HCT116 (cell line): ENCODE measurements around the gene LHX2. TPM values are rescaled to one million over a fixed set of nuclear protein-coding genes. Genes with fewer than 3 reads are reported as not detected.

Experiments used
- ATAC-seq: fragments of 200-7000 bp; cut with Tn5 transposase; 2 replicates; pipeline ENCODE4 v1.9.1; 2020; ENCODE audit warnings: mild to moderate bottlenecking, moderate library complexity
- BruUV-seq: library from RNA; stranded (reverse); fragments of 400-500 nt; replicated peaks from 2 replicates; lab custom pipeline; 2021; lab: Mats Ljungman, UMichigan
- CTCF ChIA-PET: fragments of 300-600 bp; sonication (Branson Sonifier 250); formaldehyde crosslinking; loops from one replicate; lab custom pipeline; 2021; ENCODE audit warnings: antibody characterized with exemption; lab: Charles Lee
- POLR2A ChIA-PET: fragments of 300-600, 350-600 bp; sonication (Branson Sonifier 250); formaldehyde crosslinking; loops from one replicate; lab custom pipeline; 2021; ENCODE audit warnings: antibody characterized with exemption; lab: Charles Lee
- RAD21 ChIA-PET, 2 experiments: fragments of 300-600 bp; sonication (Branson Sonifier 250); formaldehyde crosslinking; loops; one replicate each; lab custom pipeline; 2023; ENCODE audit warnings: low total read pairs in 2 of 2; ENCODE audit not compliant: uncharacterized antibody in 2 of 2, unreplicated experiment in 2 of 2, low non-redundant PET in 1 of 2; lab: Charles Lee
- DNase-seq: peaks from one replicate; pipeline ENCODE4 v3.0.0-alpha.2; 2010; ENCODE audit warnings: low read depth, low spot score
- H2AFZ ChIP-seq: fragments of 200-600 bp; shearing (Covaris generic), sonication (generic); 2 replicates; pipeline ENCODE4 v1.6.1; 2017; ENCODE audit warnings: low read depth, mixed run types, mixed read lengths, antibody characterized with exemption, low read length; ENCODE audit not compliant: poor library complexity, severe bottlenecking
- H3K27ac ChIP-seq: 2 replicates; pipeline ENCODE4 v1.5.1; 2012; ENCODE audit warnings: low read depth, low read length
- H3K27me3 ChIP-seq: fragments of 200-600 bp; sonication (generic); 2 replicates; pipeline ENCODE4 v1.6.1; 2016; ENCODE audit warnings: mixed run types, low read length, mixed read lengths; ENCODE audit not compliant: insufficient read depth
- H3K36me3 ChIP-seq, 2 experiments: fragments of 200-500 bp in 1 of 2; fragments of 200-600 bp in 1 of 2; sonication (Bioruptor generic) in 1 of 2; sonication (generic) in 1 of 2; 2 replicates each; pipeline versions ENCODE4 v1.5.1 to v1.6.1; 2014 to 2016; ENCODE audit warnings: low read length in 2 of 2, inconsistent platforms in 1 of 2, mixed read lengths in 1 of 2, mixed run types in 1 of 2; ENCODE audit not compliant: insufficient read depth in 2 of 2, control insufficient read depth in 1 of 2
- H3K4me1 ChIP-seq, 2 experiments: fragments of 200-600 bp in 1 of 2; sonication (generic) in 1 of 2; 2 replicates each; pipeline versions ENCODE4 v1.5.1 to v1.6.1; 2012 to 2017; ENCODE audit warnings: low read length in 2 of 2, inconsistent platforms in 1 of 2, mild to moderate bottlenecking in 1 of 2, mixed read lengths in 1 of 2, mixed run types in 1 of 2, moderate library complexity in 1 of 2; ENCODE audit not compliant: insufficient read depth in 2 of 2, control insufficient read depth in 1 of 2
- H3K4me2 ChIP-seq: fragments of 200-600 bp; sonication (generic); 2 replicates; pipeline ENCODE4 v1.6.1; 2017; ENCODE audit warnings: mixed run types, low read length, mixed read lengths
- H3K4me3 ChIP-seq, 2 experiments: fragments of 200-600 bp in 1 of 2; sonication (generic) in 1 of 2; replicated peaks in 1 of 2; 2 replicates each; pipeline ENCODE4 v1.5.1; 2011 to 2016; ENCODE audit warnings: low read length in 2 of 2, control low read depth in 1 of 2, low read depth in 1 of 2, mild to moderate bottlenecking in 1 of 2, mixed read lengths in 1 of 2, mixed run types in 1 of 2
- H3K79me2 ChIP-seq: fragments of 200-600 bp; sonication (generic); 2 replicates; pipeline ENCODE4 v1.6.1; 2017; ENCODE audit warnings: mild to moderate bottlenecking, mixed run types, low read length, moderate library complexity, mixed read lengths; ENCODE audit not compliant: insufficient read depth
- H3K9ac ChIP-seq: fragments of 200-600 bp; sonication (generic); 2 replicates; pipeline ENCODE4 v1.6.1; 2016; ENCODE audit warnings: low read length, mixed read lengths
- H3K9me2 ChIP-seq: fragments of 200-600 bp; sonication (generic), shearing (Covaris generic); 2 replicates; pipeline ENCODE4 v1.6.1; 2017; ENCODE audit warnings: mixed run types, mild to moderate bottlenecking, moderate library complexity; ENCODE audit not compliant: insufficient read depth
- H3K9me3 ChIP-seq, 2 experiments: fragments of 200-500 bp in 1 of 2; fragments of 200-600 bp in 1 of 2; sonication (Bioruptor generic) in 1 of 2; sonication (generic) in 1 of 2; 2 replicates each; pipeline ENCODE4 v1.6.1; 2014 to 2017; ENCODE audit warnings: low read length in 2 of 2, mixed read lengths in 2 of 2, inconsistent platforms in 1 of 2, low read depth in 1 of 2, mild to moderate bottlenecking in 1 of 2, mixed run types in 1 of 2, moderate library complexity in 1 of 2; ENCODE audit not compliant: control insufficient read depth in 1 of 2, insufficient read depth in 1 of 2
- H4K20me1 ChIP-seq: fragments of 200-600 bp; sonication (generic), shearing (Covaris generic); 2 replicates; pipeline ENCODE4 v1.6.1; 2017; ENCODE audit warnings: mixed run types, mild to moderate bottlenecking, moderate library complexity; ENCODE audit not compliant: insufficient read depth
- ATF3 ChIP-seq: IDR thresholded peaks from 2 replicates; pipeline ENCODE4 v1.6.1; 2012
- CEBPB ChIP-seq: IDR thresholded peaks from 2 replicates; pipeline ENCODE4 v1.6.1; 2012; ENCODE audit warnings: low read depth
- ELF1 ChIP-seq: IDR thresholded peaks from 2 replicates; pipeline ENCODE4 v1.6.1; 2012; ENCODE audit warnings: low read depth, borderline replicate concordance
- EZH2 ChIP-seq: fragments of 200-600 bp; sonication (generic); IDR thresholded peaks from 2 replicates; pipeline ENCODE4 v1.6.1; 2017; ENCODE audit warnings: antibody characterized with exemption, mixed run types
- EZH2phosphoT487 ChIP-seq: fragments of 200-600 bp; IDR thresholded peaks from 2 replicates; pipeline ENCODE4 v1.6.1; 2018; ENCODE audit warnings: antibody characterized with exemption, borderline replicate concordance
- FOSL1 ChIP-seq: IDR thresholded peaks from 2 replicates; pipeline ENCODE4 v1.6.1; 2012; ENCODE audit warnings: low read depth
- POLR2AphosphoS5 ChIP-seq: IDR thresholded peaks from 2 replicates; pipeline ENCODE4 v1.6.1; 2011; ENCODE audit warnings: mild to moderate bottlenecking, low read depth, low read length, moderate library complexity
- RAD21 ChIP-seq: IDR thresholded peaks from 2 replicates; pipeline ENCODE4 v1.6.1; 2012; ENCODE audit warnings: low read depth, mild to moderate bottlenecking
- SIN3A ChIP-seq: IDR thresholded peaks from 2 replicates; pipeline ENCODE4 v1.6.1; 2012; ENCODE audit warnings: low read depth
- SRF ChIP-seq: IDR thresholded peaks from 2 replicates; pipeline ENCODE4 v1.6.1; 2012; ENCODE audit warnings: low read depth
- TCF7L2 ChIP-seq: IDR thresholded peaks from 2 replicates; pipeline ENCODE4 v1.7.0; 2011; ENCODE audit warnings: borderline replicate concordance, inconsistent platforms; ENCODE audit not compliant: insufficient read depth, insufficient read length; ENCODE audit errors: extremely low read depth
- ZBTB33 ChIP-seq: IDR thresholded peaks from 2 replicates; pipeline ENCODE4 v1.6.1; 2011; ENCODE audit warnings: mild to moderate bottlenecking, low read length, moderate library complexity; ENCODE audit not compliant: insufficient replicate concordance; ENCODE audit errors: extremely low read depth
- intact Hi-C: fragments of 100-400 bp; cut with micrococcal nuclease; formaldehyde crosslinking; loops from 2 replicates; pipeline ENCODE4 v1.10.0; 2022
- total RNA-seq: library from RNA; stranded (reverse); gene quantifications from one replicate; pipeline ENCODE4 v1.2.1, GENCODE V29; 2021; ENCODE audit not compliant: unreplicated experiment

Gene LHX2
- total RNA-seq, 1 experiment from 2014 or later = 10.2 TPM

- TF ChIP-seq ATF3 = no peak
Measured at GRCh38 chr9:124040935-124041816, 29.6 kb downstream of the LHX2 start (continued).

- RAD21 ChIA-PET = no interaction called here
Measured at GRCh38 chr9:124041817-124042116, 30.2 kb downstream of the LHX2 start.

More at GRCh38 chr9:124041817-124042116, 30.2 kb downstream of the LHX2 start:
- TF ChIP-seq EZH2 (no peak), RAD21 (no peak), CEBPB (no peak), SRF (no peak), FOSL1 (no peak), ZBTB33 (no peak), ELF1 (no peak), TCF7L2 (no peak), SIN3A (no peak), POLR2AphosphoS5 (no peak), EZH2phosphoT487 (no peak)
- Histone ChIP-seq H3K36me3 (no peaks in the 10 kb centered on the region), H3K9me2 (no peaks in the 10 kb centered on the region), H4K20me1 (no peaks in the 10 kb centered on the region), H3K27me3 (no peaks in the 10 kb centered on the region), H3K4me2 (no peak overlapping the region), H2AFZ (no peak overlapping the region), H3K9ac (no peak overlapping the region), H3K4me1 (peaks cover 3 to 16% of the 10 kb centered on the region in 2 experiments; a peak in 2 of 4 replicates), H3K27ac (no peak overlapping the region), H3K4me3 (no peak overlapping the region), H3K9me3 (no peaks in the 10 kb centered on the region), H3K79me2 (no peaks in the 10 kb centered on the region)
- BruUV-seq = no TSS peak
- ChIA-PET CTCF (interaction anchor here (1.7 to 4.5 kb wide), 2 partner anchors 317 to 499 kb away, joined by 11 to 44 read pairs; no protein-coding TSS in a partner anchor), POLR2A (interaction anchor here (0.5 kb wide), 1 partner anchor 8 kb away, joined by 5 read pairs; no protein-coding TSS in a partner anchor)
- intact Hi-C loops = loop anchor here (1.0 kb wide), 2 partner anchors 497 to 639 kb away; no protein-coding TSS in a partner anchor
- DNase-seq (no peak), ATAC-seq (no peak)
